PC-3 (cell line): Measurements from ENCODE around the gene CA5B. TPM values are rescaled to one million over a fixed set of nuclear protein-coding genes. Genes with fewer than 3 reads are reported as not detected.

Experiments used
- ATAC-seq: fragments of 200-7000 bp; cut with Tn5 transposase; 2 replicates; pipeline ENCODE4 v1.9.1; 2020; ENCODE audit warnings: mild to moderate bottlenecking, moderate library complexity
- BruUV-seq: library from RNA; stranded (reverse); fragments of 400-500 nt; replicated peaks from 2 replicates; lab custom pipeline; 2021; lab: Mats Ljungman, UMichigan
- CTCF ChIA-PET: fragments of 300-600 bp; sonication (Branson Sonifier 250); formaldehyde crosslinking; loops from one replicate; lab custom pipeline; 2022; ENCODE audit warnings: antibody characterized with exemption; lab: Charles Lee
- POLR2A ChIA-PET: fragments of 300-600 bp; sonication (Branson Sonifier 250); formaldehyde crosslinking; loops from one replicate; lab custom pipeline; 2022; ENCODE audit warnings: antibody characterized with exemption; ENCODE audit not compliant: unreplicated experiment; lab: Charles Lee
- DNase-seq: peaks from one replicate; pipeline ENCODE4 v3.0.0-alpha.2; 2015
- H2AFZ ChIP-seq: fragments of 300-600 bp; sonication (generic); 2 replicates; pipeline ENCODE4 v1.6.0; 2016; ENCODE audit warnings: antibody characterized with exemption, low read length
- H3F3A ChIP-seq: fragments of 300-600 bp; sonication (generic); one replicate; pipeline ENCODE4 v1.6.0; 2017; ENCODE audit warnings: antibody characterized with exemption, low read length, control low read depth, mild to moderate bottlenecking; ENCODE audit not compliant: unreplicated experiment
- H3K27ac ChIP-seq: fragments of 300-600 bp; sonication (generic); 2 replicates; pipeline ENCODE4 v1.5.1; 2016; ENCODE audit warnings: mild to moderate bottlenecking, low read length
- H3K27me3 ChIP-seq: fragments of 300-600 bp; sonication (generic); 2 replicates; pipeline ENCODE4 v1.6.1; 2016; ENCODE audit warnings: low read length, mixed read lengths
- H3K36me3 ChIP-seq: fragments of 300-600 bp; sonication (generic); 2 replicates; pipeline ENCODE4 v1.6.1; 2016; ENCODE audit warnings: low read depth, mixed run types, low read length, mixed read lengths
- H3K4me1 ChIP-seq: fragments of 300-600 bp; sonication (generic); 2 replicates; pipeline ENCODE4 v1.5.1; 2016; ENCODE audit warnings: low read length; ENCODE audit not compliant: insufficient read depth
- H3K4me2 ChIP-seq: fragments of 300-600 bp; sonication (generic); 2 replicates; pipeline ENCODE4 v1.6.0; 2016; ENCODE audit warnings: low read length
- H3K4me3 ChIP-seq: fragments of 300-600 bp; sonication (generic); 2 replicates; pipeline ENCODE4 v1.5.1; 2016; ENCODE audit warnings: mild to moderate bottlenecking, low read length, mixed read lengths
- H3K79me2 ChIP-seq: fragments of 300-600 bp; sonication (generic); 2 replicates; pipeline ENCODE4 v1.6.1; 2017; ENCODE audit warnings: low read length, mixed read lengths
- H3K9ac ChIP-seq: fragments of 300-600 bp; sonication (generic); 2 replicates; pipeline ENCODE4 v1.6.0; 2016; ENCODE audit warnings: mild to moderate bottlenecking, low read length
- H3K9me2 ChIP-seq: fragments of 300-600 bp; sonication (generic); replicated peaks from 2 replicates; pipeline ENCODE4 v1.6.1; 2016; ENCODE audit warnings: mixed run types, low read length, mixed read lengths
- H3K9me3 ChIP-seq: fragments of 300-600 bp; sonication (generic); 2 replicates; pipeline ENCODE4 v1.6.1; 2016; ENCODE audit warnings: low read length, mixed read lengths
- H4K20me1 ChIP-seq: fragments of 300-600 bp; sonication (generic); 2 replicates; pipeline ENCODE4 v1.6.1; 2016; ENCODE audit warnings: low read length, mixed read lengths
- EZH2 ChIP-seq: fragments of 300-600 bp; sonication (generic); IDR thresholded peaks from one replicate; pipeline ENCODE4 v1.6.1; 2017; ENCODE audit warnings: antibody characterized with exemption, mild to moderate bottlenecking, low read length; ENCODE audit not compliant: unreplicated experiment
- EZH2phosphoT487 ChIP-seq: fragments of 300-600 bp; sonication (generic); IDR thresholded peaks from 2 replicates; pipeline ENCODE4 v1.6.1; 2018; ENCODE audit warnings: mild to moderate bottlenecking, antibody characterized with exemption, low read length, borderline replicate concordance
- intact Hi-C: fragments of 100-400 bp; cut with micrococcal nuclease; formaldehyde crosslinking; loops from 2 replicates; pipeline ENCODE4 v1.9.0; 2023
- total RNA-seq: library from RNA; depleted of rRNA; stranded (reverse); fragments of >200 nt; gene quantifications from 2 replicates; pipeline ENCODE4 v1.2.3, GENCODE V29; 2014
- TF ChIP-seq, protein P1 (sequence below): fragments of 300-600 bp; sonication (generic); conservative IDR thresholded peaks from 2 replicates; pipeline ENCODE4 v1.5.1; 2017; ENCODE audit warnings: antibody characterized with exemption, low read depth, mild to moderate bottlenecking, low read length

CA5B gene
- total RNA-seq, 1 experiment from 2014 or later = 8.5 TPM

DNA sequence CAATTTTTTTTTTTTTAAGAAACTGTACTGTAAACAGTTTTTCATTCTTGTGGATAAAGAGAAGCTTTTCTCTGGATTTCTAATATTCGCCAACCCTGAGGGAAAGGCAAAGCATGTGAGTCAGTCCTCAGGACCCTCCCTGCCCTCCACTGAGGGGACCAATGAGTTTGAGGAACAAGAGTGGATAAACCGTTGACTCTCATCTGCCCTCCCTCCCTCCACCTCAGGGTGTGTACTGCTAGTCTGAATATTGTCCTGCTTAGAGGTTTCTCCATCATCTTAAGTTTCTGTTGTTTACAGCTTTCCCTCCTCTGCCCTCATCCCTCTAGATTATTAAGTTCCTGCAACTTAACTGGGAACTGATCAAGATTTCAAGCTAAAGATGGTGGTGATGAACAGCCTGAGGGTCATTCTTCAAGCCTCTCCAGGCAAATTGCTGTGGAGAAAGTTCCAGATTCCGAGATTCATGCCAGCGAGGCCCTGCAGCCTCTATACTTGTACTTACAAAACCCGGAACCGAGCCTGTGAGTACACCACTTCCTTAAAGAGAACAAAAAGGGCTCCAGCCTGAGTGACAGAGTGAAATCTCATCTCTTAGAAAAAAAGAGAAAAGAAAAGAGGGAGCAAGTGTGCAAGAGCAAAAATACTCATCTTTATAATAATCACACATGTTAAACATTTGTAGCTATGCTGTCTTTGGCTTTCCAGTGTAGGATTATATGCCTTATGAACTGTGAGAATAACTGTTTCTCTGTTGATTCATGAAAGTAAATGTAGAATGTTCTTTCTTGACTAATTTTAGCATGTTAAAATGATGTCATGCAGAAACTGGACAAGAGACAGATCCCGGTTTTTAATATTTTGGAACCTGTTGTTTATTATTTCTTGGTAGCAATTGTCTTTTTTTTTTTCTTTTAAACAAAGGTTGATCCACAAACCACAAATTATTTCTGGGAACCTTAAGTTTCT lies 11.9 kb downstream of the CA5B start:
- H3F3A ChIP-seq = peaks cover 16% of the 10 kb centered on the region
- DNase-seq (no peak), ATAC-seq (no peak)
- H3K9ac ChIP-seq = peak overlapping the region; percentile 81
- no peaks in the 10 kb centered on the region for H4K20me1 ChIP-seq
- peak overlapping the region; percentile 71 for H3K4me2 ChIP-seq
- BruUV-seq = no TSS peak
- no peaks in the 10 kb centered on the region for H3K79me2 ChIP-seq
- TF ChIP-seq, protein P1, sequence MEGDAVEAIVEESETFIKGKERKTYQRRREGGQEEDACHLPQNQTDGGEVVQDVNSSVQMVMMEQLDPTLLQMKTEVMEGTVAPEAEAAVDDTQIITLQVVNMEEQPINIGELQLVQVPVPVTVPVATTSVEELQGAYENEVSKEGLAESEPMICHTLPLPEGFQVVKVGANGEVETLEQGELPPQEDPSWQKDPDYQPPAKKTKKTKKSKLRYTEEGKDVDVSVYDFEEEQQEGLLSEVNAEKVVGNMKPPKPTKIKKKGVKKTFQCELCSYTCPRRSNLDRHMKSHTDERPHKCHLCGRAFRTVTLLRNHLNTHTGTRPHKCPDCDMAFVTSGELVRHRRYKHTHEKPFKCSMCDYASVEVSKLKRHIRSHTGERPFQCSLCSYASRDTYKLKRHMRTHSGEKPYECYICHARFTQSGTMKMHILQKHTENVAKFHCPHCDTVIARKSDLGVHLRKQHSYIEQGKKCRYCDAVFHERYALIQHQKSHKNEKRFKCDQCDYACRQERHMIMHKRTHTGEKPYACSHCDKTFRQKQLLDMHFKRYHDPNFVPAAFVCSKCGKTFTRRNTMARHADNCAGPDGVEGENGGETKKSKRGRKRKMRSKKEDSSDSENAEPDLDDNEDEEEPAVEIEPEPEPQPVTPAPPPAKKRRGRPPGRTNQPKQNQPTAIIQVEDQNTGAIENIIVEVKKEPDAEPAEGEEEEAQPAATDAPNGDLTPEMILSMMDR = no peak
- TF ChIP-seq EZH2phosphoT487 (no peak), EZH2 (no peak)
- H3K27me3 ChIP-seq = no peaks in the 10 kb centered on the region
- no peak overlapping the region for H2AFZ ChIP-seq
- no peaks in the 10 kb centered on the region for H3K9me3 ChIP-seq
- intact Hi-C loops = loop anchor here (5.0 kb wide), 1 partner anchor 63 kb away; no protein-coding TSS in a partner anchor
- POLR2A ChIA-PET = no interaction called here
- CTCF ChIA-PET = interaction anchor here (0.5 kb wide), 1 partner anchor 12 kb away, joined by 4 read pairs; the partner anchor contains the start of gene CA5B
- H3K27ac ChIP-seq = peak overlapping the region; percentile 100
- H3K36me3 ChIP-seq = no peaks in the 10 kb centered on the region
- peaks cover 35% of the 10 kb centered on the region for H3K4me1 ChIP-seq
- no peaks in the 10 kb centered on the region for H3K9me2 ChIP-seq
- no peak overlapping the region for H3K4me3 ChIP-seq

DNA sequence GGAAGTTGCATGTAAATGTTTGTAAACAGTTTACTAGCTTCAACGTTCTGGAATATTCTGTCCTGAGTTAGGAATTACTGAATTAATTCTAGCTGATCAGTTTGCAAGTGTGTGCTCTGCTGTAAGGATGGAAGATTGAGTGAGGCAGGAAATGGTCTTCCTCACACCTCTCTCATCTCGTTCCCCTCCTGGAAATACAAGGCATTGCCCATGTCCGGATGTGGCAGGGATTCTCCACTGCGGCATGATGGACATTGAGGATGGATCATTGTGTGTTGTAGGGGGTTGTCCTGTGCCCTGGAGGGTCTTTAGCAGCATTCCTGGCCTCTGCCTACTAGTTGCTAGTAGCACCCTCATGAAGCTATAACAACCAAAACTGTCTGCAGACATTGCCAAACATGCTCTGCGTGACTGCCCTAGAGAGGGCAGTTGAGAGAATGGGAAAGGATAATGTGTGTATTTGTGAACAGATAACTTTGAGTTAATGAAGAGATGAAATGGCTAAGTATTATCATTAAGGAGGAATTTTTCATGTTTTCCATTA lies 12.6 kb downstream of the CA5B start:
- CTCF ChIA-PET = no interaction called here
- Histone ChIP-seq H3K4me3 (peak overlapping the region; percentile 6; the same call in 1 of the 2 replicates), H3K9me2 (no peaks in the 10 kb centered on the region), H3K4me2 (peak overlapping the region; percentile 71), H4K20me1 (no peaks in the 10 kb centered on the region), H3K9ac (peak overlapping the region; percentile 81), H3K9me3 (no peaks in the 10 kb centered on the region), H3F3A (peaks cover 16% of the 10 kb centered on the region), H2AFZ (no peak overlapping the region), H3K79me2 (no peaks in the 10 kb centered on the region), H3K36me3 (no peaks in the 10 kb centered on the region), H3K4me1 (peaks cover 35% of the 10 kb centered on the region), H3K27me3 (no peaks in the 10 kb centered on the region), H3K27ac (peak overlapping the region; percentile 100)
- intact Hi-C loops = loop anchor here (1.0 to 5.0 kb wide), 3 partner anchors 12 to 101 kb away; partner anchors contain the start of gene CA5B
- POLR2A ChIA-PET = no interaction called here
- ATAC-seq (peak; percentile 40), DNase-seq (no peak)
- TSS peak; percentile 74 for BruUV-seq
- no peak for TF ChIP-seq EZH2
- no peak for TF ChIP-seq EZH2phosphoT487
- TF ChIP-seq, protein P1 = no peak
